Mesodermal cell (in vitro differentiated cells): ENCODE data around the gene GATA5.
"Not testable (repeated sequence)": the region's sequence is repeated elsewhere in the genome, so short reads cannot be mapped to it uniquely, and the experiment has no call there.

Experiments used
- H3K27ac ChIP-seq: 2 replicates; pipeline ENCODE4 v1.7.0; 2013; ENCODE audit warnings: mild to moderate bottlenecking, low read depth, low read length, moderate library complexity; ENCODE audit not compliant: severe bottlenecking
- H3K36me3 ChIP-seq: 2 replicates; pipeline ENCODE4 v1.7.1; 2013; ENCODE audit warnings: mild to moderate bottlenecking, low read length, moderate library complexity; ENCODE audit not compliant: control insufficient read depth, insufficient read depth
- H3K4me1 ChIP-seq: one replicate; pipeline ENCODE4 v1.7.1; 2013; ENCODE audit warnings: mild to moderate bottlenecking, low read length; ENCODE audit not compliant: insufficient read depth, control insufficient read depth, poor library complexity, severe bottlenecking
- H3K4me3 ChIP-seq: 2 replicates; pipeline ENCODE4 v1.7.0; 2013; ENCODE audit warnings: low read length, control low read depth, mild to moderate bottlenecking; ENCODE audit not compliant: insufficient read depth, poor library complexity, severe bottlenecking; ENCODE audit errors: extremely low read depth
- H3K9me3 ChIP-seq: 2 replicates; pipeline ENCODE4 v1.7.1; 2013; ENCODE audit warnings: mild to moderate bottlenecking, low read length, moderate library complexity; ENCODE audit not compliant: control insufficient read depth
- WGBS, 2 experiments: methylation state at CpG; one replicate each; pipeline ENCODE4 v1.1.5; 2013; ENCODE audit warnings: missing lambda C conversion rate in 2 of 2; ENCODE audit not compliant: insufficient coverage in 2 of 2; 5-methylcytosine and 5-hydroxymethylcytosine counted together

Gene GATA5

DNA sequence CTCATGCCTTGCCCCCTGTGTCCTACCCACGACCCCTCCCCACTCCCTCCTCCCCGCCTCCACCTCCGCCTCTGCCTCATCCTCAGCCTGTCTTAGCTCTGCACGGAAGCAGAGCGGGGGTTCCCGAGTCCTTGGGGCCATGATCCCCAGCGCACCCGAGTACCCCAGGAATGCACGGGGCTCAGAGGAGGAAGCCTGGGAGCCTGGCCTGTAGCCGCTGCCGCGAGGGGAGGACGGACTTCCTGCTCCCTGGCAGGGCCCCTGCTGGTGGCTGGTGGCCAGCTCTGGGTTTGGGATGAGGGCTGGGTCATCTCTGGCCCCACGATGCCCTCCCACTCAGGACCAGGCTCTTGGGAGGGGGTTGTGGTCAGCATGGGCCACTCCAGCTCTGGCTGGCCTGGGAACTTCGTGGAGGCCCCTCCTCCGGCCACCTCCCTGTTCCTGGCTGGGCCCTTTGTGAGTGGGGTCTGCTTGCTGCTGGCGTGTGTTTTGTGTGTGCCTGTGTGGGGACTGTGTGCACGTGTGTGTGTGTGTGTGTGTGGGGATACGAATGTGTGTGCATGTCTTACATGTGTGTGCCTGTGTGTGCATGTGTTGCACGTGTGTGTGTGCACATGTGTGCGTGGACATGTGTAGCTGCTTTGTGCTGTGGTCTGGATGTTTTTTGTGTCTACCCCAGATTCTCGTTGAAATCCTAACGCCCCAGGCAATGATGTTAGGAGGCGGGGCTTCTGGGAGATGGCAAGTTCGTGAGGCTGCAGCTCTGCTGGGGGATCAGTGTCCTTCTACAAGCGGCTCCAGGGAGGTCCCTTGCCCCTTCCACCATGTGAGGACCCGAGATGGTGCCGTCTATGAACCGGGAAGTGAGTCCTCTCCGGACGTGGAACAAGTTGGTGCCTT, 47.1 kb downstream of the GATA5 start:
- Histone ChIP-seq H3K36me3 (no peaks in the 10 kb centered on the region), H3K9me3 (no peaks in the 10 kb centered on the region), H3K4me3 (no peak overlapping the region), H3K27ac (no peak overlapping the region), H3K4me1 (peaks cover 4% of the 10 kb centered on the region)
- 83% methylated on average over 22 to 27 of the region's 31 CpGs for WGBS, 2 experiments

DNA sequence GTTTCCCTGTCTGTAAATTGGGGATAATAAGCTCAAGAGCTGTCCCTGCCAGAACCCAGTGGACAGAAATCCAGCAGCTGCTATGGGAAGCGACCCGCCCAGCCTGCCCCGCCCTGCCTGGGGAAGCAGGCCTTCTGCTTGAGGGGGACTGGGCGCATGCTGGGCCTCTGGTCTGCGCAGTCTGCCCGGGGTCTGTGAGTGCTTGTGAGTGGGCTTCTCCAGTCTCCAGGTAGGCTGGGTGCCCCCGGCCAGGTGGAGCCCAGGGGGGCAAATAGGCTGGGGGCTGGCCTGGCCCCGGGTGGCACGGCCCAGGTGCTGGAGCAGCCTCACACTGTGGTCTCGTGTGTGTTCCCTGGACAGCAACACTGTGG, 47.8 kb downstream of the GATA5 start:
- no peak overlapping the region for H3K4me3 ChIP-seq
- no peak overlapping the region for H3K27ac ChIP-seq
- H3K4me1 ChIP-seq = peaks cover 4% of the 10 kb centered on the region
- H3K9me3 ChIP-seq = no peaks in the 10 kb centered on the region
- no peaks in the 10 kb centered on the region for H3K36me3 ChIP-seq
- 93 to 95% methylated on average over 7 to 9 of the region's 10 CpGs for WGBS, 2 experiments

GRCh38 chr20:62427172-62428001, 48.4 kb downstream of the GATA5 start, which contains the start of gene RBBP8NL:
Gene RBBP8NL, minus strand, starts transcription at chr20:62427539. Its CDS starts 7,892 bp downstream, at chr20:62419647.
- H3K4me1 ChIP-seq = peaks cover 4% of the 10 kb centered on the region
- WGBS, 2 experiments = 84 to 89% methylated on average over 25 to 26 of the region's 28 CpGs

GRCh38 chr20:62426699-62427131, 49.1 kb downstream of the GATA5 start:
- 63 to 77% methylated on average over 16 to 18 of the region's 22 CpGs for WGBS, 2 experiments
- Histone ChIP-seq H3K36me3 (no peaks in the 10 kb centered on the region), H3K4me3 (no peak overlapping the region), H3K9me3 (no peaks in the 10 kb centered on the region), H3K4me1 (peaks cover 4% of the 10 kb centered on the region), H3K27ac (no peak overlapping the region)

More at GRCh38 chr20:62427172-62428001, 48.4 kb downstream of the GATA5 start, which contains the start of gene RBBP8NL:
- Histone ChIP-seq H3K9me3 (no peaks in the 10 kb centered on the region), H3K27ac (no peak within 1 kb of the TSS), H3K4me3 (no peak within 1 kb of the TSS), H3K36me3 (no peaks in the 10 kb centered on the region)

GRCh38 chr20:62426059-62426348, 49.8 kb downstream of the GATA5 start:
- H3K4me3 ChIP-seq, H3K36me3 ChIP-seq, H3K9me3 ChIP-seq, H3K27ac ChIP-seq, H3K4me1 ChIP-seq: not testable (repeated sequence)
- 97 to 100% methylated on average over 3 to 4 of the region's 4 CpGs for WGBS, 2 experiments

DNA sequence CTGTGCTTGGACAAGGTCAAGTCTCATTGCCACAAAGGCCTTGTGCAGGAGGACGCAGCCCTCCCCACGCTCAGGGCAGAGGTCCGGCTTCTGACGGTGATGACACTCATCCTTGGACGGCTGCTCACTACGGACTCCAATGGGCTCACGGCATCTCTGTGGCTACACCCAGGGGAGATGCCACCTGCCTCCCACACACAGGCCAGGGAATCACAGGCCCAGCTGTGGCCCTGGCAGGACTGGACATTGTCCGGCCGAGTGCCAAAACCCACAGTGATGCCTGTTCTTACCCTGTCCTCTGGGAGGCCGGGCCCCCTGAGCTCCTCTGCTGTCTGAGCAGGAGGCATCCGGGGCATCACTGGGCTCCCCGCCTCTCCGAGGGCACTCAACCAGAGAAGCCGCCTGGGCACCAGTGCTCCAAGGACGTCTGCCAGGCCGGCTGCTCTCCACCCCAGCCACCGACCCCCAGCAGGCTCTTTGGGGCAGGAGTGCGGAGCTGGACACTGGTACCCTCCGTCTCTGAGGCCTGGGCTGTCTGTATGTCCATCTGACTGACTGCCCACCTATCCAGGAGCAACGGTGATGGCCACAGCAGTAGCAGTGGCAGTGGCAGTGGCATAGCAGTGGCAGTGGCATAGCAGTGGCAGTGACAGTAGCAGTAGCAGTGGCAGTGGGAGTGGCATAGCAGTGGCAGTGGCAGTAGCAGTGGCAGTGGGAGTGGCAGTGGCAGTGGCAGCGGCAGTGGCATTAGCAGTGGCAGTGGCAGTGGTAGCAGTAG, 50.3 kb downstream of the GATA5 start:
- Histone ChIP-seq H3K27ac (no peak overlapping the region), H3K9me3 (no peaks in the 10 kb centered on the region)
- WGBS, 2 experiments = 91 to 94% methylated on average over 21 of the region's 21 CpGs

GRCh38 chr20:62424249-62425107, 51.3 kb downstream of the GATA5 start:
- Histone ChIP-seq H3K27ac (no peak overlapping the region), H3K4me3 (no peak overlapping the region), H3K9me3 (no peaks in the 10 kb centered on the region), H3K4me1 (peaks cover 4% of the 10 kb centered on the region), H3K36me3 (no peaks in the 10 kb centered on the region)
- WGBS, 2 experiments = 81 to 87% methylated on average over 17 to 18 of the region's 23 CpGs

More for the DNA sequence above, 50.3 kb downstream of the GATA5 start:
- H3K36me3 ChIP-seq = no peaks in the 10 kb centered on the region
- H3K4me1 ChIP-seq = peaks cover 4% of the 10 kb centered on the region
- H3K4me3 ChIP-seq = no peak overlapping the region

- Histone ChIP-seq H3K4me3 (no peak overlapping the region), H3K9me3 (no peaks in the 10 kb centered on the region), H3K4me1 (peaks cover 4% of the 10 kb centered on the region), H3K27ac (no peak overlapping the region), H3K36me3 (no peaks in the 10 kb centered on the region)
- 77 to 85% methylated on average over 6 to 9 of the region's 10 CpGs for WGBS, 2 experiments
Observed at GRCh38 chr20:62423326-62423706, 52.5 kb downstream of the GATA5 start.

GRCh38 chr20:62422636-62423325, 53.0 kb downstream of the GATA5 start:
- no peaks in the 10 kb centered on the region for H3K9me3 ChIP-seq
- 94 to 95% methylated on average over 12 to 16 of the region's 20 CpGs for WGBS, 2 experiments
- H3K4me3 ChIP-seq = no peak overlapping the region
- no peaks in the 10 kb centered on the region for H3K36me3 ChIP-seq
- H3K27ac ChIP-seq = no peak overlapping the region
- peaks cover 4% of the 10 kb centered on the region for H3K4me1 ChIP-seq
